Umbilical cord (tissue), 2 donors: ENCODE measurements around the gene MMP28. TPM values are rescaled to one million over a fixed set of nuclear protein-coding genes. Genes with fewer than 3 reads are reported as not detected.

Experiments
- DNase-seq: peaks from one replicate; pipeline ENCODE4 v3.0.0-alpha.2; 2015; ENCODE audit warnings: low spot score
- total RNA-seq: library from RNA; depleted of rRNA; stranded (reverse); fragments of >200 nt; gene quantifications from one replicate; pipeline ENCODE4 v1.2.3, GENCODE V29; 2014; ENCODE audit warnings: low replicate concordance; ENCODE audit not compliant: insufficient read depth

MMP28 gene
- total RNA-seq, 1 donor from 2014 or later = 113 TPM

GRCh38 chr17:35797918-35798317 is 2.5 kb upstream of the MMP28 start:
- no peak for DNase-seq

DNA sequence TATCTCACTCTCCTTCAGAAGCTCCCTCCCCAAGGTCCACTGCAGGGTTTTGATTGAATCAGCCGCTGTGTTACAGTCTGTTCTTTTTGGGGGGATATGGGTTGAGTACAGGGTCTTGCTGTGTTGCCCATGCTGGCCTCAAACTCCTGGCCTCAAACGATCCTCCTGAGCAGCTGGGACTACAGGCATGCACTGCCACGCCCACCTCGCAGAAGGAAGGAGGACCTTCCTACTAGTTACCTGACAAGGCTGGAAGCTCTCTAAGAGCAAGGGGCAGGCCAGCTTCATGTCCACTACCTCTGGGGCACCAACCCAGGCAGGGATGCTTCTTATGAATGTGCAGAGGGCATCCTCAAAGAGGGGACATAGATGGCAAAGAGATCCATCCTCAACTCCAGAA is 1.9 kb upstream of the MMP28 start:
- no peak for DNase-seq

DNA sequence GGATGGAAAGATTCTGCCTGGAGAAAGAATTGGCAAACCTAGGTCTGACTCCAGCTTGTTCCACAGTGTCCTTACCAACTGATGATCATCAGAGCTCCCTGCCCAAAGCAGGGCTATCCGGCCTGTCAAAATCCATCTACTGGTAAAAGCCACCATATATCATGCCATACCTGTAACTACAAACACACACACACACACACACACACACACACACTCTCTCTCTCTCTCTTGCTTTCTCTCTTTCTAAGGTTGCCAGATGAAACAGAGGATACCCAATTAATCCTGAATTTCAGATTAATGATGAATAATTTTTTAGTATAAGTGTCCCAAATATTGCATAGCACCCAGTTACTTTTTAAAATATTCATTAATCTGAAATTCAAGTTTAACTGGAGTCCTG is 1.5 kb upstream of the MMP28 start:
- DNase-seq = no peak

- no peak for DNase-seq
Measured at GRCh38 chr17:35795871-35796265, 427 bp upstream of the MMP28 start.

DNA sequence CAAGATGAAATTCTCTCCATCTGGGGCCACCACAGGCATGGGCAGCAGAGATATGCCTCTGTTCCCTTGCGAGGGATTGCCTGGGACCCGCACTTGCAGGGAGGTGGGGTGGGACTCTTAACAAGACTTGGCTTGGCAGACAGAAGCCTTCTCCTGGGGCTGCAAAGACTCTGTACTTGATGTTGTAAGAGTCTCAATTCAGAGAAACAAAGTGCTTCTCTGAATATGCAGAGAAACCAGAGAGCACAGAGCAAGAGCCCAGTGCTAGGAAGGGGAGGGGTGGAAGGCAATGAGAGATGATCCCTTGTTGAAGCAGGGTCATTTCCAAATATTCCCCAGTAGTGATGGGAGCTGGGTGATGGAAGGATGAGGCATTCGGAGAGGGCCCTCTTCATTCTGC is 2.2 kb downstream of the MMP28 start:
- DNase-seq = no peak

- DNase-seq = no peak
Measured at GRCh38 chr17:35791681-35792350, 3.6 kb downstream of the MMP28 start.

GRCh38 chr17:35790841-35791240 is 4.6 kb downstream of the MMP28 start:
- DNase-seq = no peak

- peak; percentile 92 for DNase-seq
Measured at GRCh38 chr17:35788477-35789368, 6.7 kb downstream of the MMP28 start.

DNA sequence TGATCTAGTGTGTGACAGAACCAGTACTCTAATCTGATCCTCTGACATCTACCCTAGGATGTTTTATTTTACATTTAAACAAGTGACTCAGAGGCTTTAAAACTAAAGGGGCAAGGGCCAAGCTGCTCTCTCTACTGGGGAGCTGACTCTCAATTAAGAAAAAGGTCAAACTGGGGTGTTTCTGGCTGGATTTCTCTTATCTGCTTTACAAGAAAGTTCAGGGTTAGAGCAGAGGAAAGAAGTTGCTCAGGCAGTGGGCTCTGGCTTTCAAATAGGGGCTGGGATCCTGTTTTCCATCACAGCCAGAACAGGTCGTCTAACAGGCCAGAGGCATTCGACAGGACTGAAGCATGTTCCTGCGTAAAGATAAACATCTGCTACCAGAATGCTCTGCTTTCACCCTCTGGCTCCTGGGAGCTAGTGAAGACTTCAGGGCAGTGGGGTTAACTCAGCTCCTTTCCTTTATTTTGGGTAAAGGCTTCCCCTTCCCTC is 8.5 kb downstream of the MMP28 start:
- DNase-seq = peak; percentile 94

DNA sequence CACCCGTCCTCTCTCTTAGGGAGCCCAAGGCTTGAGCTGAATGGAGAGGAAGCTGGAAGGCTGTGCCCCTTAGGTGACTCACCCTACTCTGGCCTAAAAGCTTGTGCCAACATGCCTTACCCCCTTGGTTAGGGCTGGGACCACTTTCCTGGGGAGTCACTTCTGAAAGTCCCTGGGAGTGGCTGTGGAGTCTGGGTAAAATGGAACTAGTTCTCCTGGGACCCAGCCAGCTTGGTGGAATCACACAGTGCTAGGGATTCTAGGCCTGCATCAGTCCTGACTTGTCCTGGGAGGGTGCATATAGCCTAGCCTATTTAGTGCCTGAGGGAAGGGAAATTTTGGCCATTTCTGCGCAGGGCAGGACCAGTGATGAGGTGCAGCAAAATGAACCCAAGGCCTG is 10.5 kb downstream of the MMP28 start:
- no peak for DNase-seq

GRCh38 chr17:35780950-35781349 is 14.5 kb downstream of the MMP28 start:
- no peak for DNase-seq

DNA sequence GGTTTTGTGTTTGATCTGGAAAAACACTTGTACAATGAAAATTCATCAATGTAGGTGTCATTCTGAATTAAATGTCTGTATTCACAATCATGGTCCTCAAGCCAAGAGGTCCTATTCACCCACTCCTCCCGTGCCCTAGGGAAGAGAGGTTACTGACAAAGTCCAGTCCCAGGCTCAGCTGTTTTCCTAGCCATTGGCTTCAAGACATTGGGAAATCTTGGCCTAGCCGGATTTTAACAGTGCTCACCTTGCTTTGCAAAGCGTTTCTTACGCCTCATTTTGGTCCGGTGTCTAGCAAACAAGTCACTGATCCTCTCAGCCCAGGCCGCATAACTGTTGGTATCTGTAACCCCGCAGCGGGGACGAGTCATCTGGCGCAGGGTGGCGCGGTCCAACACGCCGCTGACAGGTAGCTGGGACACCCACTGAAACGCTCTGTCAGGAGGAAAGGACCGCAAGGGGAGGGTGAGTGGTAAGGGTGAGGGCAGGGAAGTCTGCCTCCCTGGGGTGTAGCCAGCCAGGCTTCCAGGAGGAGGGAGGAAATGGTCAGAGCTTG is 16.7 kb downstream of the MMP28 start:
- no peak for DNase-seq

- DNase-seq = peak; percentile 66
Measured at GRCh38 chr17:35775583-35775982, 19.9 kb downstream of the MMP28 start.

GRCh38 chr17:35775039-35775438 is 20.4 kb downstream of the MMP28 start:
- no peak for DNase-seq

DNA sequence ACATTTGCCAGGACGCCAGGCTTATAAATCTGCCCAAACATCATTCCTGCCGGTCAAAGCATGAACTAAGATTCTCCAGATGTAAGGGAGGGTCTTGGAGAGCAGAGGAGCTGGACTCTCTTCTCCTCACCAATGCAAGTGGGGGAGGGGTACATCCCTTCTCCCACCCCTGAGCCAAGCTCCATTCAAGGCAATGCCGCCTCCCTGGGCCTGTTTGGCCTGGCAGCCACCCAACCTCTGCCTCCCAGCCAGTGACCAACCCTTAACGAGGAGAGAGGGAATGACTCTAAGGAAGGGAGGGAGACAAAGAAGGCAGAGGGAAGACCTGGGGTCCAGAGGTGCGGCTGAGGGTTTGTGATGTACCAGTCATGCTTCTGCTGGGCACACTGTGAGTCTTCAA is 20.9 kb downstream of the MMP28 start:
- DNase-seq = peak; percentile 95

- DNase-seq = peak; percentile 65
Measured at GRCh38 chr17:35773679-35774425, 21.6 kb downstream of the MMP28 start.

GRCh38 chr17:35773129-35773528 is 22.3 kb downstream of the MMP28 start:
- DNase-seq = no peak

GRCh38 chr17:35769895-35770486 is 25.4 kb downstream of the MMP28 start:
- no peak for DNase-seq

DNA sequence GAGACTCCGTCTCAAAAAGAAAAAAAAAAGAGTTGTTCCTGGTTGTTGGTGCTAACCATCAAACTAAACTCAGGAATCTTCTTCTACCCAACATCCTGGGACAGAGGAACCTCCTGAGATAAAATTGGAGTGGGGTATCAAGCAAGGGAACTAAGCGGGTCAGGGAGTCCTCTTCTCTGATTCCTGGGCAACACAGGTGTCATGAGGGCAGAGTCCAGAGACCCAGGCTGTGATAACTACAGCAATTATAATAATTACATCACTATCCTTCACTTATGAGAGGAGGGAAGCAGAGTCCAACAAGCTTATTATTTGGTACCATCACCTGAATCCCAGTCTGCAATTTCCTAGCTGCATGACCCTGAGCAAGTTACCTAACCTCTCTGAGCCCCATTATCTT is 26.6 kb downstream of the MMP28 start:
- DNase-seq = no peak

DNA sequence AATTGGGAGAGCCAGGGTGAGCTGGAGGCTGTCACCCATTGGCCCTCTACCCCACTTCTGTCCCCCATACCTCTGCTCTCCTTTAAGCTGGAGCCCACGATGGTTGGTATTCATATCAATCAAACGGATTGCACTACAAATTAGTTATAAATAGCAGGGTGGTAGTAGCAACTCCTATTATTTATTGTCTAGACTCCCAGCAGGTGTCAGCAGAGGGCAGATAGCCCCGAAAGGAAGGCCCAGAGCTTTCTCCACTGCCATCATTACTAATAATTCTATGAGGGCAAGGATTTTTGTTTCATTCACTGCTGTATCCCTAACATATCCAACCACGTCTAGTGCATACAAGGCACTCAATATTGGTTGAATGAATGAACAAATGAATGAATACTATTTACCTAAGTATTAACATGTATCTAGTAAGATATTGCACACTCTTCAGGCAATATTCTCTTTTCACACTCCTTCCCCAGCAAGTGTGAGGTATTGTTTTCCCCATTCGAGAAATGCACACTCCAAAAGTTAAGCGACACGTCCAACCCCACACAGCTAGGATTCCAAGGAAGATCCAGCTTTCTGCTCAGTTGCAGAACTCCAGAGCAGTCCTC is 28.4 kb downstream of the MMP28 start:
- DNase-seq = peak; percentile 67

DNA sequence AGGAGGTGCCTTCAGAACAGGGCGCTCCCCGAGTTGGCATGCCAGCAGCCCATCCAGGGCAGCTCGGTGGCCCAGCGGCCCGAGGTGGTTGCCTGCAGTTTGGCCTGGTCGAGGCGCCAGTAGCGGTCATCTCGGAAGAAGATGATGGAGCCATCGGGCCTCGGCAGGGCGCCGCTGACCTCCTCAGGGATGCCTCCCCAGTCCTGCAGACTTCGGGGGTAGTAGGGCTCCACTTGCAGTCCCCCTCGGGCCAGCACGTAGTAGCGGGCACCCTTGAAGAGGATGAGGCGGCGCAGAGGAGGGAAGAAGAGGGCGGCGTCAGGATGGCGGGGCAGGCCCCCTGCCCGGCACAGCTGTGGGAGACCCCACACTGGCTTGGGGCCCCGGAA is 29.0 kb downstream of the MMP28 start:
- no peak for DNase-seq
